ENCODE data around the gene AHI1.

AHI1 gene

DNA sequence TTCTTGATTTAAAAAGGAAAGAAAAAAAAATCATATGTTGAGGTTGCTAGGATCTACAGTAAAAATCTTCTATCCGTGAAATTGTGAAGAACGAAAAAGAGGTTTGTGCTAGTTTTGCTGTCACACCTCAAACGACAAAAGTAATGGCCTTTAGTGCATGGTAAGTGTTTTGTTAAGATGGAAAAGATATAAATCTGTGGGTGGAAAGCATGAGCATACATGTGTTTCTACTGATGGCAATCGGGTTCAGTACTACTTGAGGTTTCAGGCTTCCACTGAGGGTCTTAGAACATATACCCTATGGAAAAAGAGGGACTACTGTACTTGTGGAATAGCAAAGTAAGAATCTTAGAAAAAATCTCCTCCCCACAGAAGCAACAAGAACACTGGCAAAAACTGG, 58.0 kb downstream of the AHI1 start:
- Histone ChIP-seq H3K27me3 (ENCODE audit: control insufficient read depth, insufficient read depth, low read length) (no peaks in the 10 kb centered on the region), H3K9ac (ENCODE audit: low read length) (no peak overlapping the region), H3K9me3 (ENCODE audit: control insufficient read depth, low read depth, low read length) (no peaks in the 10 kb centered on the region), H3K4me1 (ENCODE audit: control insufficient read depth, low read depth, low read length) (peaks cover 17% of the 10 kb centered on the region), H3K27ac (ENCODE audit: low read length) (no peak overlapping the region), H3K4me3 (ENCODE audit: low read length) (no peak overlapping the region), H3K36me3 (ENCODE audit: control insufficient read depth, low read depth, low read length) (peaks cover 7% of the 10 kb centered on the region)

GRCh38 chr6:135438907-135439535, 58.5 kb downstream of the AHI1 start:
- no peak overlapping the region for H3K9ac ChIP-seq (ENCODE audit: low read length)
- H3K27me3 ChIP-seq (ENCODE audit: control insufficient read depth, insufficient read depth, low read length) = no peaks in the 10 kb centered on the region
- H3K4me3 ChIP-seq (ENCODE audit: low read length) = no peak overlapping the region
- no peaks in the 10 kb centered on the region for H3K9me3 ChIP-seq (ENCODE audit: control insufficient read depth, low read depth, low read length)
- peaks cover 17% of the 10 kb centered on the region for H3K4me1 ChIP-seq (ENCODE audit: control insufficient read depth, low read depth, low read length)
- no peak overlapping the region for H3K27ac ChIP-seq (ENCODE audit: low read length)
- peaks cover 7% of the 10 kb centered on the region for H3K36me3 ChIP-seq (ENCODE audit: control insufficient read depth, low read depth, low read length)

DNA sequence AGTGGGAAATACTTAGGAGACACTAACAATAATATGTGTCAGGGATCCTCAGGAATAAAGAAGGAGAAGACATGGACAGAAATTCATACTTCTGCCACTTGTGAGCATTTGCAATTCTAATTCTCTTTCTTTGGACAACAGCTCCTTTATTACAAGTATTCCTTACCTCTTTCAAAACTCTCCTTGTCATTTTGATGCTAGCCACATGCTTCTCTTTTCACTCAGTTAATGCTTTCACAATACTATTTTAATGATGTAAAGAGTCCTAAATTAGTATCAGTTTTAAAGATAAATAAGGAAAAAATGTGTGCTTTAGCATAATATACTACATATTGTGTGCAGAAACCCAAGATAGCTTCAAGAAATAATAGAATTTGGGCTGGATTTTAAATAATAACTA, 62.5 kb downstream of the AHI1 start:
- H3K9ac ChIP-seq (ENCODE audit: low read length) = no peak overlapping the region
- peaks cover 4% of the 10 kb centered on the region for H3K36me3 ChIP-seq (ENCODE audit: control insufficient read depth, low read depth, low read length)
- no peak overlapping the region for H3K4me3 ChIP-seq (ENCODE audit: low read length)
- H3K27ac ChIP-seq (ENCODE audit: low read length) = no peak overlapping the region
- no peaks in the 10 kb centered on the region for H3K27me3 ChIP-seq (ENCODE audit: control insufficient read depth, insufficient read depth, low read length)
- H3K4me1 ChIP-seq (ENCODE audit: control insufficient read depth, low read depth, low read length) = peaks cover 17% of the 10 kb centered on the region
- H3K9me3 ChIP-seq (ENCODE audit: control insufficient read depth, low read depth, low read length) = no peaks in the 10 kb centered on the region

DNA sequence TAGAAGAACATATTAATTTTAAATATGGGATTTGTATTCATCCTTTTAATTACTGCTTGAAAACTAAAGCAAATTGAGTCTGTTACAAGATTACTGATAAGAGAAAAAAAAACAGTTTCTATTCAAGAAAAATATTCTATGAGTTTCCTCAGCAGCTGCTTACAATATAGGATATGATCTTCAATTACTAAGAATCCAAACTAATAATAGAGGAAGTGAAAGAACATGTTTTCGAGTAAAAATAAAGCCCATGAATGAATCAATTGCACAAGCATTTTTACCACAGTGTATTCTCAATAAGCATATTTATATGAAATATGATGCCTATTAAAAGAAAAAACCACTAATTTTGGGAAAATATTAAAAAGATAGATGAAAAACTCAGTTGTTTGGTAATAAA, 63.4 kb downstream of the AHI1 start:
- no peak overlapping the region for H3K27ac ChIP-seq (ENCODE audit: low read length)
- H3K4me3 ChIP-seq (ENCODE audit: low read length) = no peak overlapping the region
- H3K9ac ChIP-seq (ENCODE audit: low read length) = no peak overlapping the region
- H3K9me3 ChIP-seq (ENCODE audit: control insufficient read depth, low read depth, low read length) = no peaks in the 10 kb centered on the region
- no peaks in the 10 kb centered on the region for H3K27me3 ChIP-seq (ENCODE audit: control insufficient read depth, insufficient read depth, low read length)
- peaks cover 4% of the 10 kb centered on the region for H3K36me3 ChIP-seq (ENCODE audit: control insufficient read depth, low read depth, low read length)
- peaks cover 17% of the 10 kb centered on the region for H3K4me1 ChIP-seq (ENCODE audit: control insufficient read depth, low read depth, low read length)

DNA sequence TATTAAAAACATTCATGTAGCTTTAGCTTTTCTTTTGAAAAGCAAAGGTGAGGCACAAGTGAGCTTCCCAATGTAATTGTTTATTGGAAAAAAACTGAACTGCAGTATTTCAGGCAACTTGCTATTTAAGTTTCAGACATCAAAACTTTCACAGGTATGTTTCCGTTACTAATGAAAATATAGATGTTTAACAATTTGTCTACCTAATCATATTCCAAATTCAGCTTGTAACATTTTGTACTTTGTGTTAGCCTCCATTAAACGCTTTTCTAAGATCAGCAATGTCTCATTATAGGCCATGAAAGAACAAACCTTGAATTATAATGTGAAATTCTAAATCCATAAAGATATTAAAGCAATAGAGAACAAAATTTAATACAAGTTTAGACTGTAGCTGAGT, 69.5 kb downstream of the AHI1 start:
- Histone ChIP-seq H3K4me1 (ENCODE audit: control insufficient read depth, low read depth, low read length) (no peaks in the 10 kb centered on the region), H3K9me3 (ENCODE audit: control insufficient read depth, low read depth, low read length) (no peaks in the 10 kb centered on the region), H3K27me3 (ENCODE audit: control insufficient read depth, insufficient read depth, low read length) (no peaks in the 10 kb centered on the region), H3K4me3 (ENCODE audit: low read length) (no peak overlapping the region), H3K27ac (ENCODE audit: low read length) (no peak overlapping the region), H3K36me3 (ENCODE audit: control insufficient read depth, low read depth, low read length) (no peaks in the 10 kb centered on the region), H3K9ac (ENCODE audit: low read length) (no peak overlapping the region)

DNA sequence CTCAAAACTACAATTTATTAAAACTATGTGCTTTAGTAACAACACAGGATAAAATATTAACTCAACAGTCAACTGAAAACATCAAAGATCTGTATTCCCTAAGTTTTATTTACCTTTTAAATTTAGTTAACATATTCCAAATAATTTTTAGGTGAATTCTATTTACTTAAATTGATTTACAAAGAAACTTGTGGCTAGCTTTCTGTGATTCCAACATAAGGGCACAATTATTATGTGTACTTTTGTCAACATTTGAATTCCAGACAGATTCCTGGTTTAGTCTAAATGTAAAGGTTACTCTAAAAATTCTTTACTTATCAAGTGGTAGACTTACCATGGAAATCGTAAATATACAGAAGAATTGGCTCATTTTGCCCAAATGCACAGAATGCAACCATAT, 70.7 kb downstream of the AHI1 start:
- Histone ChIP-seq H3K9ac (ENCODE audit: low read length) (no peak overlapping the region), H3K9me3 (ENCODE audit: control insufficient read depth, low read depth, low read length) (no peaks in the 10 kb centered on the region), H3K4me1 (ENCODE audit: control insufficient read depth, low read depth, low read length) (no peaks in the 10 kb centered on the region), H3K27me3 (ENCODE audit: control insufficient read depth, insufficient read depth, low read length) (no peaks in the 10 kb centered on the region), H3K4me3 (ENCODE audit: low read length) (no peak overlapping the region), H3K36me3 (ENCODE audit: control insufficient read depth, low read depth, low read length) (no peaks in the 10 kb centered on the region), H3K27ac (ENCODE audit: low read length) (no peak overlapping the region)

DNA sequence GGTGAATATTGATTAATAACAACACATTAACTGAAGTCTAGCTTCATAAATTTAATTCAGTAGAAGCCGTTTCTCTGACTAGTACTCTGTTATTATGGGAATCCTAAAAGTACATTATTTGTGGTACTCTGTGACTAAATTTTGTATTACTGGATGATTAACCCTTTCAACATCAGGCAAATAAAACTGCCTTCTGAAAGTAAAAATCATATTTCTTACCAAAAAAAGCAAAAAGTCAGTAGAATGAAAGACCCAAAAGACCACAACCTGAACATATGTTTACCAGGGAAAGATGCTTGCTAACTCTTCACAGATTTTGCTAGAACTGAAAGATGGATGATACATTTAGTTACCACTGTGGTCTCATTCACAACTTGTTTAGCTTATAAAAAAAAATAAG, 73.2 kb downstream of the AHI1 start:
- no peak overlapping the region for H3K9ac ChIP-seq (ENCODE audit: low read length)
- no peak overlapping the region for H3K27ac ChIP-seq (ENCODE audit: low read length)
- no peaks in the 10 kb centered on the region for H3K36me3 ChIP-seq (ENCODE audit: control insufficient read depth, low read depth, low read length)

DNA sequence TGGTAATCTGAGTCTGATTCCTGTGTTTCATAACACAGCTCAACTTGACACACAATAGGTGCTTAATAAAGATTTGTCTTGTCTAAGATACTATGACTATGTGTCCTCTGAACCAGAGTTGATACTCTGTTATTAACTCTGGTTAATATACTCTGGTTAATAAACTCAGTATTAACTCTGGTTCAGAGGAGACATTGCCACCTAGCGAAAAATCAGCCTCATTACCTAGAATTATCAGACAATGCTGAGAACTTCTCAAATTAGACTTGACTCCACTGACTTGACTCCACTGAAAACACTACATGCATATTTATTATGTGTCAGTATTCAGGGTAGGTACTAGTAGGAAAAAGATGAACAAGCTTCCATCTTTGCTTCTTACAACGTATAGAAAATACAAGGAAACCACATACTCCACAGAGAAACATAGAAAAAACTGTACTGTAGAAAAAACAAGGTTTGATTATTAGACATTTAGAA, 73.9 kb downstream of the AHI1 start:
- Histone ChIP-seq H3K4me1 (ENCODE audit: control insufficient read depth, low read depth, low read length) (peaks cover 10% of the 10 kb centered on the region), H3K27ac (ENCODE audit: low read length) (no peak overlapping the region), H3K9ac (ENCODE audit: low read length) (no peak overlapping the region), H3K9me3 (ENCODE audit: control insufficient read depth, low read depth, low read length) (no peaks in the 10 kb centered on the region), H3K27me3 (ENCODE audit: control insufficient read depth, insufficient read depth, low read length) (no peaks in the 10 kb centered on the region), H3K36me3 (ENCODE audit: control insufficient read depth, low read depth, low read length) (no peaks in the 10 kb centered on the region), H3K4me3 (ENCODE audit: low read length) (no peak overlapping the region)

More for the DNA sequence above, 73.2 kb downstream of the AHI1 start:
- Histone ChIP-seq H3K9me3 (ENCODE audit: control insufficient read depth, low read depth, low read length) (no peaks in the 10 kb centered on the region), H3K4me1 (ENCODE audit: control insufficient read depth, low read depth, low read length) (peaks cover 8% of the 10 kb centered on the region), H3K4me3 (ENCODE audit: low read length) (no peak overlapping the region), H3K27me3 (ENCODE audit: control insufficient read depth, insufficient read depth, low read length) (no peaks in the 10 kb centered on the region)

- H3K27ac ChIP-seq (ENCODE audit: low read length) = no peak overlapping the region
Measured at GRCh38 chr6:135419162-135419561, 78.4 kb downstream of the AHI1 start.

DNA sequence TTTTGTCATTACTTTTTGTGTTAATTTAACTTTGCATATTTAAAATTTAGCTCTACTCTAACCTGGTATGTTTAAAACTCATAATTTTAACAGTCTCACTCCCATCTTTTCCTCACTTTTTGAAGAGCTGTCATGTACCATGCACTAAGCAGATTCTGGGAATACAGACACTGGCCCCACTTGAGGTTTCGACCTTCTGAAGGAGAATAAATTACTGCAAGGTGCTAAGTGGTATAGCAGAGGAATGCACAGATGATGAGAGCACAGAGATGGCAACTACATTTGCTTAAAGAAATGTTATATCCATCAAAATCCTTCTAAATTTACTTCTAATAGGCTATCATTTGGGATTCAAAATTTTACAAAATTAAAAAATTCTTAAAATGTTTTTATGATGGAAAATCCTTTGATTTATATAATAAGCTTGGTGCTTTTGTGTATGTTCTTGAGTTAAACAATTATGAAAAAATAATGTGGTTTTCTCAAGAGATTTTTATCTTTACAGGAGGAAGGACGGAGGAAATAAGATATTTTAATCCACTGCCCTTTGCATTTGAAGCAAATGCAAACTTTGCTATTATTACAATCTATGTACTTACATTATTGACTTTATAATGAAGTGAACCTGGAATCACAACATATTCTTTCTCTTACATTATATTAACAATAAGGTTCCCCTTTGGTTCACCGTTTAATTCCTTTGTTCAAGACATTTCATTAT, 79.3 kb downstream of the AHI1 start:
- peaks cover 10% of the 10 kb centered on the region for H3K4me1 ChIP-seq (ENCODE audit: control insufficient read depth, low read depth, low read length)
- H3K27ac ChIP-seq (ENCODE audit: low read length) = no peak overlapping the region
- no peak overlapping the region for H3K9ac ChIP-seq (ENCODE audit: low read length)
- H3K4me3 ChIP-seq (ENCODE audit: low read length) = no peak overlapping the region
- H3K36me3 ChIP-seq (ENCODE audit: control insufficient read depth, low read depth, low read length) = no peaks in the 10 kb centered on the region
- H3K27me3 ChIP-seq (ENCODE audit: control insufficient read depth, insufficient read depth, low read length) = no peaks in the 10 kb centered on the region
- H3K9me3 ChIP-seq (ENCODE audit: control insufficient read depth, low read depth, low read length) = no peaks in the 10 kb centered on the region

More at GRCh38 chr6:135419162-135419561, 78.4 kb downstream of the AHI1 start:
- Histone ChIP-seq H3K4me1 (ENCODE audit: control insufficient read depth, low read depth, low read length) (peaks cover 10% of the 10 kb centered on the region), H3K4me3 (ENCODE audit: low read length) (no peak overlapping the region), H3K9me3 (ENCODE audit: control insufficient read depth, low read depth, low read length) (no peaks in the 10 kb centered on the region), H3K9ac (ENCODE audit: low read length) (no peak overlapping the region), H3K27me3 (ENCODE audit: control insufficient read depth, insufficient read depth, low read length) (no peaks in the 10 kb centered on the region), H3K36me3 (ENCODE audit: control insufficient read depth, low read depth, low read length) (no peaks in the 10 kb centered on the region)

- H3K27ac ChIP-seq (ENCODE audit: low read length) = no peak overlapping the region
- no peaks in the 10 kb centered on the region for H3K4me1 ChIP-seq (ENCODE audit: control insufficient read depth, low read depth, low read length)
- no peak overlapping the region for H3K9ac ChIP-seq (ENCODE audit: low read length)
- H3K27me3 ChIP-seq (ENCODE audit: control insufficient read depth, insufficient read depth, low read length) = no peaks in the 10 kb centered on the region
- H3K4me3 ChIP-seq (ENCODE audit: low read length) = no peak overlapping the region
- H3K9me3 ChIP-seq (ENCODE audit: control insufficient read depth, low read depth, low read length) = no peaks in the 10 kb centered on the region
- H3K36me3 ChIP-seq (ENCODE audit: control insufficient read depth, low read depth, low read length) = no peaks in the 10 kb centered on the region
Measured at GRCh38 chr6:135412761-135413160, 84.8 kb downstream of the AHI1 start.

DNA sequence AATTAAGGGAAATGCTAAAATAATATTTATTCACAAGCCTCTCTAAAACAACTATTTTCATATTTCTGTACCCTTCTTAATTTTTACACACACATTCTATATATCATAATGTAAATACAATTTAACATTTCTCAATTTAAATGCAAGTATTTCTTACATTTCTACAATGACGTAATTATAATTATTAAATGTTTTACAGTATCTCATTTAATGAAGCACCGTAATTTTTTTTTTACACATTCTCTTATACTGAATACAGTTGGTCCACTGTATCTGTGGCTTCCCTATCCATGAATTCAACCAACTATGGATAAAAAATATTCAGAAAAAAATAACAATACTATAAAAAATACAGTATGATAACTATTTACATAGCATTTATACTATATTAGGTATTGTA, 85.7 kb downstream of the AHI1 start:
- no peak overlapping the region for H3K27ac ChIP-seq (ENCODE audit: low read length)
- H3K9ac ChIP-seq (ENCODE audit: low read length) = no peak overlapping the region
- H3K4me3 ChIP-seq (ENCODE audit: low read length) = no peak overlapping the region
- H3K36me3 ChIP-seq (ENCODE audit: control insufficient read depth, low read depth, low read length) = no peaks in the 10 kb centered on the region
- no peaks in the 10 kb centered on the region for H3K4me1 ChIP-seq (ENCODE audit: control insufficient read depth, low read depth, low read length)
- no peaks in the 10 kb centered on the region for H3K9me3 ChIP-seq (ENCODE audit: control insufficient read depth, low read depth, low read length)
- H3K27me3 ChIP-seq (ENCODE audit: control insufficient read depth, insufficient read depth, low read length) = no peaks in the 10 kb centered on the region
